ENCODE data around the gene COG7.
"Not testable (repeated sequence)": the region's sequence is repeated elsewhere in the genome, so short reads cannot be mapped to it uniquely, and the experiment has no call there.

The COG7 gene

GRCh38 chr16:23388786-23389185, 64.2 kb downstream of the COG7 start:
- no peak overlapping the region for H3K4me3 ChIP-seq (ENCODE audit: low read depth, low read length)
- TF ChIP-seq, protein P1, sequence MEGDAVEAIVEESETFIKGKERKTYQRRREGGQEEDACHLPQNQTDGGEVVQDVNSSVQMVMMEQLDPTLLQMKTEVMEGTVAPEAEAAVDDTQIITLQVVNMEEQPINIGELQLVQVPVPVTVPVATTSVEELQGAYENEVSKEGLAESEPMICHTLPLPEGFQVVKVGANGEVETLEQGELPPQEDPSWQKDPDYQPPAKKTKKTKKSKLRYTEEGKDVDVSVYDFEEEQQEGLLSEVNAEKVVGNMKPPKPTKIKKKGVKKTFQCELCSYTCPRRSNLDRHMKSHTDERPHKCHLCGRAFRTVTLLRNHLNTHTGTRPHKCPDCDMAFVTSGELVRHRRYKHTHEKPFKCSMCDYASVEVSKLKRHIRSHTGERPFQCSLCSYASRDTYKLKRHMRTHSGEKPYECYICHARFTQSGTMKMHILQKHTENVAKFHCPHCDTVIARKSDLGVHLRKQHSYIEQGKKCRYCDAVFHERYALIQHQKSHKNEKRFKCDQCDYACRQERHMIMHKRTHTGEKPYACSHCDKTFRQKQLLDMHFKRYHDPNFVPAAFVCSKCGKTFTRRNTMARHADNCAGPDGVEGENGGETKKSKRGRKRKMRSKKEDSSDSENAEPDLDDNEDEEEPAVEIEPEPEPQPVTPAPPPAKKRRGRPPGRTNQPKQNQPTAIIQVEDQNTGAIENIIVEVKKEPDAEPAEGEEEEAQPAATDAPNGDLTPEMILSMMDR (conservative IDR thresholded peaks at IDR 0.05; ENCODE audit: low read depth, low read length), result no peak
- no peak for DNase-seq (ENCODE audit: low read depth)

- TF ChIP-seq, protein P1 (conservative IDR thresholded peaks at IDR 0.05; ENCODE audit: low read depth, low read length), result no peak
- DNase-seq (ENCODE audit: low read depth), result no peak
- no peak overlapping the region for H3K4me3 ChIP-seq (ENCODE audit: low read depth, low read length)
Measured at GRCh38 chr16:23387666-23388065, 65.3 kb downstream of the COG7 start.

- no peak overlapping the region for H3K4me3 ChIP-seq (ENCODE audit: low read depth, low read length)
- TF ChIP-seq, protein P1 (conservative IDR thresholded peaks at IDR 0.05; ENCODE audit: low read depth, low read length), result no peak
- DNase-seq (ENCODE audit: low read depth), result no peak
Measured at GRCh38 chr16:23385441-23385840, 67.5 kb downstream of the COG7 start.

- TF ChIP-seq, protein P1 (conservative IDR thresholded peaks at IDR 0.05; ENCODE audit: low read depth, low read length), result no peak
- H3K4me3 ChIP-seq (ENCODE audit: low read depth, low read length), result no peak overlapping the region
- DNase-seq (ENCODE audit: low read depth), result no peak
Measured at GRCh38 chr16:23384878-23385277, 68.1 kb downstream of the COG7 start.

DNA sequence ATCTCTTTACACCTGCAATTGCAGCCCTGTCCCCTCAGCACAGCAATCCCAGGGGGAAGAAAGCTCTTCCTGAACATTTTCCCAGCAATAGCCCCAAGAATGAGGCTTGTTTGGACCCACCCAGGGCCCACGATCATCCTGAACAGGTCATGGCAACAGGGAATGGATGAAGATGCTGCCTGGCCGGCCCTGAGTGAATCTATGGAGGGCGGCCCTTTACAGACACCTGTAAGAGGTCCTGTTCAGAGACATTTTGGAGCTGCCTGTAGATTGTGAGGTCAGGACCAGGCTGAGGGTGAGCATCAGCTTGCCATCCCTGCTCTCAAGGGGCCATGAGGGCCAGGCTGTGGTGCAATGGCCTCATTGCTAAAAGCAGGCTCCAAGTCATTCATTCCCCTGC, 69.1 kb downstream of the COG7 start:
- TF ChIP-seq, protein P1 (conservative IDR thresholded peaks at IDR 0.05; ENCODE audit: low read depth, low read length), result no peak
- DNase-seq (ENCODE audit: low read depth), result no peak
- H3K4me3 ChIP-seq (ENCODE audit: low read depth, low read length), result no peak overlapping the region

DNA sequence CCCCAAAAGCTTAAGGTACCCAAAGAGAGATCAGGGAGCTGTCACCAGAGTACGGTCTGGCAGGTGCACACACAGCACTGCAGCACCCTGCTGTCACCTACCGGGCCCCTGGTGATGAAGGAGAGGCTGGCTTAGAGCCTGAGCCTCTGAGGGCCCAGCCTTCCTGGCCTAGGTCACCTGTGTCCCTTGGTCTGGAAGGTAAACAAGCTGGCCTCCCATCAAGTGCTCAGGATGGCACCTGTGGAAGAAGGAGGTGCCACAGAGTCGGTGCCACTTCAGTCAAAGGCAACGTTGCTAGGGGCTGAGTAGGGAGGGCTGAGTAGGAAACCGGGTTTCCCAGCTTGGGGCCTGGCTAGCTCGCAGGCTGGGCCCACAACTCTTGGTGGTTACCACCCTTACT, 70.7 kb downstream of the COG7 start:
- TF ChIP-seq, protein P1 (conservative IDR thresholded peaks at IDR 0.05; ENCODE audit: low read depth, low read length), result no peak
- no peak overlapping the region for H3K4me3 ChIP-seq (ENCODE audit: low read depth, low read length)
- no peak for DNase-seq (ENCODE audit: low read depth)

- DNase-seq (ENCODE audit: low read depth); H3K4me3 ChIP-seq (ENCODE audit: low read depth, low read length): not testable (repeated sequence)
Measured at GRCh38 chr16:23381702-23382101, 71.3 kb downstream of the COG7 start.

GRCh38 chr16:23380501-23380951, 72.5 kb downstream of the COG7 start:
- no peak for DNase-seq (ENCODE audit: low read depth)
- no peak overlapping the region for H3K4me3 ChIP-seq (ENCODE audit: low read depth, low read length)
- TF ChIP-seq, protein P1 (conservative IDR thresholded peaks at IDR 0.05; ENCODE audit: low read depth, low read length), result no peak

All from choroid plexus epithelial cell (primary cell).